GM12872 (cell line): Measurements from ENCODE around the gene TPX2.
A peak's percentile ranks its signal among the peaks of the same experiment; 100 is the strongest.

Experiments
- CTCF ChIP-seq: IDR thresholded peaks from 3 replicates; pipeline ENCODE4 v1.5.1; 2011; ENCODE audit warnings: low read depth, mild to moderate bottlenecking, low read length, moderate library complexity; ENCODE audit not compliant: insufficient read depth

The TPX2 gene

DNA sequence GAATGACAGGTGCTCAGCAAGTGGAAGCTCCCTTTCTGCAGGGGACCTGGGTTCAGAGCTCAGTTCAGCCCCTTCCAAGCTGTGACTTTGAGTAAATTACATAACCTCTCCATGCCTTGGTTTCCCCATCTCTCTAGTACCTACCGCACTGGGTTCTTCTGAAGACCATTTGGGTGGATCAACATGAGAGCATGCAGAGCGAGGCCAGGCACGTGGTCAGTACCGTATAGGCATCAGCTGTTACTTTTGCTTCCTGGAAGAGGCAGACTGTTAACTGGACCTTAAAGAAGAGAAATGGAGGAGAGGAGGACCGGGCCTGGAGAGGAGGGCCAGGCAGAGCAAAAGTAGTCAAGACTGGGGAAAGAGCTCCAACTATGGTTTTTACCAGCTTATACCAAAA lies 78.4 kb downstream of the TPX2 start:
- no peak for TF ChIP-seq CTCF

GRCh38 chr20:31818376-31818908 lies 79.4 kb downstream of the TPX2 start:
- no peak for TF ChIP-seq CTCF

GRCh38 chr20:31819083-31819784 lies 80.1 kb downstream of the TPX2 start, which contains the start of gene MYLK2:
MYLK2 (plus strand) TSS chr20:31819356; CDS start chr20:31819581, 225 bp downstream.
- TF ChIP-seq CTCF = no peak

GRCh38 chr20:31820228-31820627 lies 81.1 kb downstream of the TPX2 start:
- TF ChIP-seq CTCF = no peak

DNA sequence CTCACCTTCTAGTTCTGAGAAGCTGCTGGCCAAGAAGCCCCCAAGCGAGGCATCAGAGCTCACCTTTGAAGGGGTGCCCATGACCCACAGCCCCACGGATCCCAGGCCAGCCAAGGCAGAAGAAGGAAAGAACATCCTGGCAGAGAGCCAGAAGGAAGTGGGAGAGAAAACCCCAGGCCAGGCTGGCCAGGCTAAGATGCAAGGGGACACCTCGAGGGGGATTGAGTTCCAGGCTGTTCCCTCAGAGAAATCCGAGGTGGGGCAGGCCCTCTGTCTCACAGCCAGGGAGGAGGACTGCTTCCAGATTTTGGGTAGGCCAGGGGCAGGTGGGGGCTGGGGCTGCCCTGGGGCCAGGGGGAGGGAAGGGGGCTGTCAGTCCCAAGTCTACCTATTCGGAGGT lies 82.3 kb downstream of the TPX2 start:
- TF ChIP-seq CTCF = no peak

DNA sequence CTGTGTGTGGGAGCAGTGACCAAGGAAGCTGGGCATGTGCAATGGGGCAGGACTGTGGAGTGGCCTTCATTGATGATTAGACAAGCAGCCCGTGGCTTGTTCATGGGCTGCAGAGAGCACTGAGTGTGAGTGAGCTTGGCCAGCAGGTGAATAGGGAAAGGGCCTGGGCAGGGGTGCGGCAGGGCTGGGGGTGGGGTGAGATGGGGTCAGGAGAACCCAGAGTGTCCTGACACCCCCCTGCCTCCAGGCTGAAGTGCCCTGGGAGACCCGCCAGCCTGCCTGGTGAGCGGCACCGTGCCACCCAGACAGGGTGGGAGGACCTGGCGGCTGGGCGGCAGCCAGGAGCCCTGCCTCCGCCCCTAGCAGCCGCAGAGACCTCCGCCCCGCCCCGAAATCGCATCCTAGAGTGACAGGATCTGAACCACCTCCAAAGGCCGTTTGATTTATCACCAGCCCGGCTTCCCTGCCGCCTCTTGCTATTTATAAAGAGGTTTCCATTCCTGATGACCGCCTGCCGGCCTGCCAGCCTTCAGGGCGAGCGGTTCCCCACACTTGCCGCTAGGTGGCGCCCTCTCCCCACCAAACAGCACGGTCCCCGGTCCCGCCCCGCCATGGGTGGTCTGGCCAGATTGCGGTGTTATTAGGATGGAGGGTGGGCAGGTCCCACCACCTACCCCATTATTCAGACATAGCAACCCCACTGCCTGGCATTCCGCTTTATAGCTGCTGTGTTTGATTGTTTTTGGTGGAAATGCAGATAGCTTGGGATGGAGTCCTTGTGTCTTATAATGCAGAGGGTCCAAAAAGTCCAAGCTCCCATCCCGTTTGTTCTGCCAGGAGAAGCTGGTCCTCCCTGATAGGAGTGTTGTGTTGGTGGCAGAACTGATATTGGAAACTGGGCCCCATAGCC lies 83.6 kb downstream of the TPX2 start:
- peak; percentile 93 for TF ChIP-seq CTCF
